ENCODE data around the gene GNGT1. TPM values are rescaled to one million over a fixed set of nuclear protein-coding genes. Genes with fewer than 3 reads are reported as not detected.

Gene GNGT1
- polyA plus RNA-seq, 1 of the 3 experiments (the other 2 are of a cell fraction), result 0.15 TPM

- no peak overlapping the region for H3K4me3 ChIP-seq (ENCODE audit: low read depth in 2 of 2, low read length in 1 of 2)
- no peaks in the 10 kb centered on the region; the same call in 1 of the 2 replicates for H3K9me3 ChIP-seq
- no peaks in the 10 kb centered on the region; a peak in 1 of 4 replicates for H3K4me1 ChIP-seq (ENCODE audit: control insufficient read depth in 1 of 2, insufficient read depth in 2 of 2, low read depth in 1 of 2, low read length in 1 of 2)
- ChIA-PET POLR2A (no interaction called here), CTCF (no interaction called here)
- H3K9ac ChIP-seq, result no peak overlapping the region
- peaks cover 0 to 5% of the 10 kb centered on the region in 2 experiments for H3K36me3 ChIP-seq (replicated peaks in 1 of 2; ENCODE audit: control insufficient read depth in 1 of 2, insufficient read depth in 2 of 2, low read length in 1 of 2)
- no peak overlapping the region for H2AFZ ChIP-seq (ENCODE audit: low read depth)
- no peaks in the 10 kb centered on the region for H4K20me1 ChIP-seq (ENCODE audit: insufficient read depth)
- H3K9me2 ChIP-seq, result no peaks in the 10 kb centered on the region
- WGBS (ENCODE audit: low lambda C conversion rate), result 92% methylated on average over 3 of the region's 3 CpGs
- H3K27ac ChIP-seq (ENCODE audit: low read depth in 2 of 2, low read length in 1 of 2), result no peak overlapping the region
- H3K79me2 ChIP-seq (ENCODE audit: insufficient read depth), result no peaks in the 10 kb centered on the region
- TF ChIP-seq SIN3A (IDR thresholded peaks at IDR 0.05; ENCODE audit: borderline replicate concordance, low read depth, low read length) (no peak), TAF1 (IDR thresholded peaks at IDR 0.05; ENCODE audit: borderline replicate concordance, low read depth, low read length) (no peak), FOXJ3 (CRISPR knock-in tag; IDR thresholded peaks at IDR 0.05) (no peak), NRF1 (IDR thresholded peaks at IDR 0.05; ENCODE audit: low read depth, low read length) (no peak), ELF1 (IDR thresholded peaks at IDR 0.05) (no peak), IRF3 (IDR thresholded peaks at IDR 0.05; ENCODE audit: low read depth, low read length) (no peak), RAD21 (IDR thresholded peaks at IDR 0.05; ENCODE audit: low read length) (no peak), NFIC (IDR thresholded peaks at IDR 0.05; ENCODE audit: borderline replicate concordance) (no peak), FOXM1 (IDR thresholded peaks at IDR 0.05; ENCODE audit: low read depth) (no peak), USF2 (IDR thresholded peaks at IDR 0.05; ENCODE audit: borderline replicate concordance, low read depth, low read length) (no peak), ZBTB33 (IDR thresholded peaks at IDR 0.05; ENCODE audit: borderline replicate concordance, low read depth) (no peak), EP300 (IDR thresholded peaks at IDR 0.05; ENCODE audit: borderline replicate concordance in 1 of 2, low read depth in 1 of 2, low read length in 1 of 2) (no peak), TCF12 (IDR thresholded peaks at IDR 0.05) (no peak), SMC3 (IDR thresholded peaks at IDR 0.05; ENCODE audit: low read depth, low read length) (no peak)
- no peaks in the 10 kb centered on the region for H3K27me3 ChIP-seq (ENCODE audit: insufficient read depth)
- no peak for DNase-seq
- H3K4me2 ChIP-seq, result no peak overlapping the region
- H3F3A ChIP-seq (replicated peaks; ENCODE audit: insufficient read depth), result no peaks in the 10 kb centered on the region
These were observed 28.6 kb upstream of the GNGT1 start for GRCh38 chr7:93877742-93878141.

GRCh38 chr7:93879356-93879755, 27.0 kb upstream of the GNGT1 start:
- ChIA-PET POLR2A (no interaction called here), CTCF (interaction anchor here (1.0 kb wide), 1 partner anchor 11 kb away, joined by 3 read pairs; the partner anchor contains the start of gene TFPI2)
- Histone ChIP-seq H3F3A (replicated peaks; ENCODE audit: insufficient read depth) (no peaks in the 10 kb centered on the region), H4K20me1 (ENCODE audit: insufficient read depth) (no peaks in the 10 kb centered on the region), H3K4me2 (no peak overlapping the region), H3K36me3 (replicated peaks in 1 of 2; ENCODE audit: control insufficient read depth in 1 of 2, insufficient read depth in 2 of 2, low read length in 1 of 2) (peaks cover 0 to 5% of the 10 kb centered on the region in 2 experiments), H3K9me3 (no peaks in the 10 kb centered on the region; the same call in 1 of the 2 replicates), H2AFZ (ENCODE audit: low read depth) (no peak overlapping the region), H3K4me1 (ENCODE audit: control insufficient read depth in 1 of 2, insufficient read depth in 2 of 2, low read depth in 1 of 2, low read length in 1 of 2) (no peaks in the 10 kb centered on the region; a peak in 1 of 4 replicates), H3K9me2 (no peaks in the 10 kb centered on the region), H3K4me3 (ENCODE audit: low read depth in 2 of 2, low read length in 1 of 2) (no peak overlapping the region), H3K27ac (ENCODE audit: low read depth in 2 of 2, low read length in 1 of 2) (no peak overlapping the region), H3K27me3 (ENCODE audit: insufficient read depth) (no peaks in the 10 kb centered on the region), H3K79me2 (ENCODE audit: insufficient read depth) (no peaks in the 10 kb centered on the region), H3K9ac (no peak overlapping the region)
- no peak for DNase-seq
- TF ChIP-seq USF2 (IDR thresholded peaks at IDR 0.05; ENCODE audit: borderline replicate concordance, low read depth, low read length), result no peak
- no peak for TF ChIP-seq CTCF (IDR thresholded peaks at IDR 0.05)
- TF ChIP-seq TEAD4 (IDR thresholded peaks at IDR 0.05; ENCODE audit: borderline replicate concordance, insufficient read depth), result no peak
- TF ChIP-seq FOXJ3 (CRISPR knock-in tag; IDR thresholded peaks at IDR 0.05), result no peak
- TF ChIP-seq SIN3A (IDR thresholded peaks at IDR 0.05; ENCODE audit: borderline replicate concordance, low read depth, low read length), result no peak
- no peak for TF ChIP-seq NFIC (IDR thresholded peaks at IDR 0.05; ENCODE audit: borderline replicate concordance)
- no peak for TF ChIP-seq MXI1 (IDR thresholded peaks at IDR 0.05; ENCODE audit: low read depth, low read length)
- TF ChIP-seq MAX (IDR thresholded peaks at IDR 0.05; ENCODE audit: low read depth), result no peak
- TF ChIP-seq ELF1 (IDR thresholded peaks at IDR 0.05), result no peak
- no peak for TF ChIP-seq RFX5 (IDR thresholded peaks at IDR 0.05; ENCODE audit: low read length)
- no peak for TF ChIP-seq TCF12 (IDR thresholded peaks at IDR 0.05)
- no peak for TF ChIP-seq RCOR1 (IDR thresholded peaks at IDR 0.05; ENCODE audit: low read length)
- TF ChIP-seq EP300 (IDR thresholded peaks at IDR 0.05; ENCODE audit: borderline replicate concordance in 1 of 2, low read depth in 1 of 2, low read length in 1 of 2), result no peak

All from SK-N-SH (cell line).